AG04449 (cell line): ENCODE data around the gene CYP8B1.
A peak's percentile ranks its signal among the peaks of the same experiment; 100 is the strongest.

Experiments used
- CTCF ChIA-PET: fragments of 350-600 bp; formaldehyde crosslinking; extraction: SDS; loops from one replicate; lab custom pipeline; 2021; ENCODE audit warnings: antibody characterized with exemption; lab: Yijun Ruan, JAX
- POLR2A ChIA-PET: fragments of 400-600, 350-600 bp; formaldehyde crosslinking; extraction: SDS; loops from one replicate; lab custom pipeline; 2020; ENCODE audit warnings: antibody characterized with exemption, inconsistent platforms; lab: Yijun Ruan, JAX
- DNase-seq: peaks from one replicate; pipeline ENCODE4 v3.0.0-alpha.2; 2010; ENCODE audit warnings: low read depth, low spot score
- H3K4me3 ChIP-seq: 2 replicates; pipeline ENCODE4 v1.5.1; 2011; ENCODE audit warnings: low read depth, mild to moderate bottlenecking, control low read depth, low read length
- CTCF ChIP-seq: IDR thresholded peaks from one replicate; pipeline ENCODE4 v1.5.1; 2011; ENCODE audit warnings: mild to moderate bottlenecking, moderate library complexity, low read length, control low read depth, inconsistent platforms; ENCODE audit not compliant: insufficient read depth; ENCODE audit errors: missing control alignments

The CYP8B1 gene

GRCh38 chr3:42844815-42845214 lies 30.9 kb downstream of the CYP8B1 start:
- TF ChIP-seq CTCF: no peak
- no peak overlapping the region for H3K4me3 ChIP-seq
- CTCF ChIA-PET: no interaction called here
- POLR2A ChIA-PET: no interaction called here
- DNase-seq: no peak

GRCh38 chr3:42844412-42844713 lies 31.3 kb downstream of the CYP8B1 start:
- POLR2A ChIA-PET: no interaction called here

GRCh38 chr3:42843713-42844411 lies 31.8 kb downstream of the CYP8B1 start:
- POLR2A ChIA-PET: no interaction called here
- no peak overlapping the region for H3K4me3 ChIP-seq
- no peak for TF ChIP-seq CTCF
- DNase-seq: no peak
- CTCF ChIA-PET: interaction anchor here (0.6 kb wide), 1 partner anchor 962 kb away, joined by 3 read pairs; no protein-coding TSS in a partner anchor

More at GRCh38 chr3:42844412-42844713, 31.3 kb downstream of the CYP8B1 start:
- CTCF ChIA-PET: no interaction called here
- no peak for TF ChIP-seq CTCF
- H3K4me3 ChIP-seq: no peak overlapping the region
- DNase-seq: no peak

- no peak for TF ChIP-seq CTCF
- no peak overlapping the region for H3K4me3 ChIP-seq
- POLR2A ChIA-PET: no interaction called here
- no peak for DNase-seq
- CTCF ChIA-PET: interaction anchor here (1.1 to 3.3 kb wide), 3 partner anchors 10 to 62 kb away, joined by 3 to 51 read pairs (median 22); no protein-coding TSS in a partner anchor
Observed at GRCh38 chr3:42841332-42841731, 34.3 kb downstream of the CYP8B1 start.

- peak; percentile 61 for TF ChIP-seq CTCF
- ChIA-PET POLR2A (no interaction called here), CTCF (interaction anchor here (0.6 to 3.3 kb wide), 19 partner anchors 9 to 396 kb away, joined by 3 to 51 read pairs (median 7); partner anchors contain the start of genes HIGD1A and SEC22C)
- no peak overlapping the region; the same call in 1 of the 2 replicates for H3K4me3 ChIP-seq
- peak; percentile 24 for DNase-seq
Observed at GRCh38 chr3:42839616-42840015, 36.1 kb downstream of the CYP8B1 start.

- POLR2A ChIA-PET: no interaction called here
- CTCF ChIA-PET: interaction anchor here (1.1 to 3.3 kb wide), 12 partner anchors 8 to 395 kb away, joined by 4 to 51 read pairs (median 10); no protein-coding TSS in a partner anchor
- no peak for DNase-seq
- H3K4me3 ChIP-seq: no peak overlapping the region
- TF ChIP-seq CTCF: no peak
Observed at GRCh38 chr3:42838571-42838970, 37.1 kb downstream of the CYP8B1 start.
